ENCODE measurements around the gene ANKRD11.

The ANKRD11 gene

DNA sequence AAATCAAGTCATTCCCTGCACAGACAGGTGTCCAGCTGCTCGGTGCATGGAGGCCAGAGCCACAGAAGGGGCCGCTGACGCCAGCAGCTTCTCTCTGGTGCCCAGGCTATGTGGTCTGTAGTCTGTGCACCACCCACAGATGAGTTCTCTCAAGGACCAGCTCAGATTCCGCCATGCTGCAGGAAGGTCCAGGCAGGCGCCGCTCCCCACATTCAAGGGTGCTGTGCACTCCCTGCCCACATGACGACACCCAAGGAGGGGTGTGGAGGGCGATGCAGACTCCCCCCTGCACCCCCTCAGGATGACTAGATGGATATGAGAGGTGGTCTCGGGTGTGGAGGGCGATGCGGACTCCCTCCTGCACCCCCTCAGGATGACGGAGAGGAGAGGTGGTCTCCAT, 119.0 kb downstream of the ANKRD11 start:
- Histone ChIP-seq H3K9me3 (ENCODE audit: control insufficient read depth, low read length) (no peaks in the 10 kb centered on the region), H3K27ac (ENCODE audit: insufficient read depth, low read length, poor library complexity, severe bottlenecking) (no peak overlapping the region), H3K4me1 (ENCODE audit: control insufficient read depth, insufficient read depth, low read length, poor library complexity, severe bottlenecking) (peaks cover 17% of the 10 kb centered on the region), H3K36me3 (ENCODE audit: control insufficient read depth, insufficient read depth, low read length) (peaks cover 28% of the 10 kb centered on the region), H3K4me3 (ENCODE audit: insufficient read depth, low read depth, low read length, poor library complexity, severe bottlenecking) (no peak overlapping the region), H3K27me3 (replicated peaks; ENCODE audit: control insufficient read depth, insufficient read depth, low read length, poor library complexity, severe bottlenecking) (no peaks in the 10 kb centered on the region)
- no peak for DNase-seq

DNA sequence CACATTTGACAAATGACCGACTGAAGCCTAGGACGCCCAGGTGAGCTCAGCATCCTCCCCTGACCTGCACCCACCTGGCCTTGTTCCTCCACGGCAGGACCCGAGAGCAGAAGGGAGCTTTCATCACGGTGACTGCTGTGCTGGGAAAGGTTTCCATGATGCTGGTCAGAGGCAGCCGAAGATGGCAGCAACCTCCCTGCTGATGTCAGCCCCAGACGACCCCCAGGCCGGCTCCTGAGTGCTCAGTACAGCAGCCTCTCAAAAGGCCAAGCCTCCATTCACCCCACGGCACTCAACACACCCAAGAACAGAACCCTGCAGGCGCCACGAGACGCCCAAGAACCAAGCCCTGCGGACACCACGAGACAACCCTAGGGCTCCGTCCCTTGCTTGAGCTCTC, 119.8 kb downstream of the ANKRD11 start:
- Histone ChIP-seq H3K4me1 (ENCODE audit: control insufficient read depth, insufficient read depth, low read length, poor library complexity, severe bottlenecking) (peaks cover 17% of the 10 kb centered on the region), H3K27ac (ENCODE audit: insufficient read depth, low read length, poor library complexity, severe bottlenecking) (no peak overlapping the region)
- DNase-seq = no peak

DNA sequence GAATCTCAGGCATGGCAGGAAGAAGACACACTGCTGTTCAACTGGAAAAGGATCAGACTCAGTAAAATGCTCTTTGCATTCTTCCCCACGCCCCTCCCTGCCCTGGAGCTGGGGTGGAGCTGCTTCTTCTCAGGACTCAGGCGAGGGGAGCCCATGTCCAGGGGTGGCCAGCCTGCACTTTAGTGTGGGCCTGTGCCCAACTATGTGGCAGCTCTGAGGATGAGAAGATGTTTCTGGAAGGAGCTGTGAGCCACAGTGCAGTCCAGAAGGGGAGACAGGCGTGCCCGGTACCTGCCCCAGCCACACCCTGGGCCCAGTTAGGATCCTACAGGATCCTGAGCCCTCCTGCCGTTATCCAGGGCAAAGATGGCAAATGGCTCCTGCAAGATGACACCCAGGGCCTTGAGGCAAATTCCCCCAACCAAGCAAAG, 120.3 kb downstream of the ANKRD11 start:
- Histone ChIP-seq H3K27ac (ENCODE audit: insufficient read depth, low read length, poor library complexity, severe bottlenecking) (no peak overlapping the region), H3K4me1 (ENCODE audit: control insufficient read depth, insufficient read depth, low read length, poor library complexity, severe bottlenecking) (peaks cover 20% of the 10 kb centered on the region)
- no peak for DNase-seq

More for the DNA sequence above, 119.8 kb downstream of the ANKRD11 start:
- Histone ChIP-seq H3K4me3 (ENCODE audit: insufficient read depth, low read depth, low read length, poor library complexity, severe bottlenecking) (no peak overlapping the region), H3K36me3 (ENCODE audit: control insufficient read depth, insufficient read depth, low read length) (peaks cover 28% of the 10 kb centered on the region), H3K27me3 (replicated peaks; ENCODE audit: control insufficient read depth, insufficient read depth, low read length, poor library complexity, severe bottlenecking) (no peaks in the 10 kb centered on the region), H3K9me3 (ENCODE audit: control insufficient read depth, low read length) (no peaks in the 10 kb centered on the region)

DNA sequence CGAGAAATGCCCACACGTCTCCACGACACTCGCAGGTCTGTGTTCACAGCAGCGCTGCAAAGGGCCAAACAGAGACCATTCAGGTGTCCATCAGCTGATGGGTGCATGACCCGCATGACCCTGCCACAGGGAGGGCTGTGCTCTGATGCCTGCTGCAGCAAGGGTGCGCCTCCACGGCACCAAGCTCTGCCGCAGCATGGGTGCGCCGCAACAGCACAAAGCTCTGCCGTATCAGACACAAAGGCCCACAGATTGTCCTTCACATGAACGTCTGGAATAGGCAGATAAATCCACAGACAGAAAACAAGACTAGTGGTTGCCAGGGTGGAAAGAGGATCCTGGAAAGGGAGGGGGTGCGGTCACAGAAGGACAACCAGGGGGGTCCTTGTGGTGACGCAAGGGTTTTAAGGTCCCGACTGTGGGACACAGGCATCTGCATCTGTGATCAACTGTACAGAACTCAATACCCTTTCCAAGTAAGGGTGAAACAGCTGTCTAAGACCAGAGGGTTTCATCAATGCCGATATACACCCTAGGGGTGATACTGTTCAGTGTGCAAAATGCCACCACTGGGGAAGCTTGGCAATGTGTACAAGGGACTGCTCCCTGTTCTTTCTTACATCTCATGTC, 121.0 kb downstream of the ANKRD11 start:
- H3K27me3 ChIP-seq (replicated peaks; ENCODE audit: control insufficient read depth, insufficient read depth, low read length, poor library complexity, severe bottlenecking) = no peaks in the 10 kb centered on the region
- H3K36me3 ChIP-seq (ENCODE audit: control insufficient read depth, insufficient read depth, low read length) = peaks cover 28% of the 10 kb centered on the region
- peaks cover 27% of the 10 kb centered on the region for H3K4me1 ChIP-seq (ENCODE audit: control insufficient read depth, insufficient read depth, low read length, poor library complexity, severe bottlenecking)
- DNase-seq = no peak
- no peaks in the 10 kb centered on the region for H3K9me3 ChIP-seq (ENCODE audit: control insufficient read depth, low read length)
- no peak overlapping the region for H3K27ac ChIP-seq (ENCODE audit: insufficient read depth, low read length, poor library complexity, severe bottlenecking)
- no peak overlapping the region for H3K4me3 ChIP-seq (ENCODE audit: insufficient read depth, low read depth, low read length, poor library complexity, severe bottlenecking)

More for the DNA sequence above, 120.3 kb downstream of the ANKRD11 start:
- H3K4me3 ChIP-seq (ENCODE audit: insufficient read depth, low read depth, low read length, poor library complexity, severe bottlenecking) = no peak overlapping the region
- no peaks in the 10 kb centered on the region for H3K9me3 ChIP-seq (ENCODE audit: control insufficient read depth, low read length)
- no peaks in the 10 kb centered on the region for H3K27me3 ChIP-seq (replicated peaks; ENCODE audit: control insufficient read depth, insufficient read depth, low read length, poor library complexity, severe bottlenecking)
- H3K36me3 ChIP-seq (ENCODE audit: control insufficient read depth, insufficient read depth, low read length) = peaks cover 28% of the 10 kb centered on the region

DNA sequence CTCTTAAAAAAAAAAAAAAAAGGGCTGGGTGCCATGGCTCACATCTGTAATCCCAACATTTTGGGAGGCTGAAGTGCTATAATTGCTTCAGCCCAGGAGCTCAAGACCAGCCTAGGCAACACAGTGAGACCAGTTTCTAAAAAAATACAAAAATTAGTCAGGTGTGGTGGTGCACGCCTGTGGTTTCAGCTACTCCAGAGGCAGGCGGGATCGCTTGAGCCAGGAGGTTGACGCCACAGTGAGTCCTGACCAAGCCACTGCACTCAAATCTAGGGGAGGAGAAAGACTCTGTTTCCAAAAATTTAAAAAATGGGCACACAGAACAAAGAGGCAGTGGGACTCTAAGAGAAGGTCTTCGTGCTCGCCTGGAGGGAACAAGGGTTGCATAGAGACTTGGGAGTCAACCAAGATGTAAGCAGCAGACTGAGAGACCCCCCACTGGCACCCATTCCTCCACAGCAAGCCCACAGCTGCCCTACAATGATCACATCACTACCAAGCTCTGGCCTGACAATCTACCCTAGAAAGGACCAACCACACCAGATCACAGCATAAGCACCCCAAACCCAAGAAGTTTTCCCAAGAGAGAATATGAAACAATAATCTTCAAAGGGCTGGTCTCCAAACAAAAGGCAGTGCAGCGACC, 121.6 kb downstream of the ANKRD11 start:
- no peak overlapping the region for H3K4me3 ChIP-seq (ENCODE audit: insufficient read depth, low read depth, low read length, poor library complexity, severe bottlenecking)
- peaks cover 28% of the 10 kb centered on the region for H3K36me3 ChIP-seq (ENCODE audit: control insufficient read depth, insufficient read depth, low read length)
- no peak overlapping the region for H3K27ac ChIP-seq (ENCODE audit: insufficient read depth, low read length, poor library complexity, severe bottlenecking)
- H3K9me3 ChIP-seq (ENCODE audit: control insufficient read depth, low read length) = no peaks in the 10 kb centered on the region
- H3K4me1 ChIP-seq (ENCODE audit: control insufficient read depth, insufficient read depth, low read length, poor library complexity, severe bottlenecking) = peaks cover 33% of the 10 kb centered on the region
- no peak for DNase-seq
- H3K27me3 ChIP-seq (replicated peaks; ENCODE audit: control insufficient read depth, insufficient read depth, low read length, poor library complexity, severe bottlenecking) = no peaks in the 10 kb centered on the region

DNA sequence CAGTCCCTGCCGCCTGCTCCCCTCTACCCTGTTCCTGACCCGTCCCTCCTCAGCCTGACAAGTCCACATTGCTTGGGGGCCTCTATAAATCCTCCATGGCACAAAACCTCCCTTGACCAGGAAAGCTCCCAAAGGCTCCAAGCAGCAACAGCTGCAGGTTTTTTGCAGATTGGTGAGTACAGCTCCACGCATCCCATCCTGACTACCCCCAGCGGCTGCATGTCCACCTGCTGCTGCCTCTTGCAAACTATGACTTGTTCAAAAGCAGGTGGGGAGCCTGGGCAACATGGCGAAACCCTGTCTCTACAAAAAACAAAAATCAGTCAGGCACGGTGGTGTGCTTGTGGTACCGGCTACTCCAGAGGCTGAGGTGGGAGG, 122.8 kb downstream of the ANKRD11 start:
- Histone ChIP-seq H3K27me3 (replicated peaks; ENCODE audit: control insufficient read depth, insufficient read depth, low read length, poor library complexity, severe bottlenecking) (no peaks in the 10 kb centered on the region), H3K4me1 (ENCODE audit: control insufficient read depth, insufficient read depth, low read length, poor library complexity, severe bottlenecking) (peaks cover 38% of the 10 kb centered on the region), H3K27ac (ENCODE audit: insufficient read depth, low read length, poor library complexity, severe bottlenecking) (no peak overlapping the region), H3K9me3 (ENCODE audit: control insufficient read depth, low read length) (no peaks in the 10 kb centered on the region), H3K36me3 (ENCODE audit: control insufficient read depth, insufficient read depth, low read length) (peaks cover 18% of the 10 kb centered on the region), H3K4me3 (ENCODE audit: insufficient read depth, low read depth, low read length, poor library complexity, severe bottlenecking) (no peak overlapping the region)
- DNase-seq = no peak

DNA sequence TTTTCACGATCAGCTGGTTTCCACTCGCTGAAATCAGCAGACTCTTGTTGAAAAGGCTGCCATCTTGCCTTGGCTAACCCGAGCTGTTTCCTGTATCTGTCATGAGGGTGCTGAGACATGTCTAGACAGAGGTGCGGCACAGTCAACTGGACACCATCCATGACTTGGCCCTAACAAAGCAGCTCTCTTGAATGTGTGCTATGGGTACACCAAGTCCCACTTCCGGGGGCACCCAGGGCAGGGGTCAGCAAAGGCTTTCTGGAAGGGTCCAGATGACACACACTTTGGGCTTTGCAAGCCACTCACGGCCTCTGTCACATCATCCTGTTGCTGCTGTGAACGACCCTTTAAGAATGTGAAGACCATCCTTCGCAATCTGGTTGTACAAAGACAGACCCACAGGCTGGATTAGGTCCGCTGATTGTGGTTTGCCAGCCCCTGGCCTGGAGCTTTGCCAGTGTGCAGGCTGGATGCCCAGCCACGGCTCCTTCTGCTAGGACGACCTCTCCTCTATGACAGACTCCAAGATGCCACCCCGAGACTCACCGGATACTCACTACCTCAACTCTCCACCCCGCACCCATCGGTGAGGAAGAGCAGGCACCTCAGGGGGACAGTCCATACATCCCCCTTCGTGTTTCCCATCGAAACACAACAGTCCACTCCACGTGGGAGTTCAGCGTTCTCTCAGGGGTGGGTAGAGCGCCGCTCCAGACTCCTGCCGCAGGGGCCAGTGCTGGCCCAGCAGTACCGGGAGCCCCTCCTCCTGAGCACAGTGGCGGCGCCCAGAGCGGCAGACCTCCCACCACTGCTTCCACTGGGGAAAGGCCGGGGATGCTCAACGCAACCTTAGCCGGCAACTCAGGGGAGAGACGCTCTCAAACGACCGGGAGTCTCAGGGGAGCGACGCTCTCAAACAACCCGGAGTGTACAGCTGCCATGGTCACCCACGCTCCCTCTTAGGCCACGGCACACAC, 123.5 kb downstream of the ANKRD11 start:
- H3K27me3 ChIP-seq (replicated peaks; ENCODE audit: control insufficient read depth, insufficient read depth, low read length, poor library complexity, severe bottlenecking) = no peaks in the 10 kb centered on the region
- H3K27ac ChIP-seq (ENCODE audit: insufficient read depth, low read length, poor library complexity, severe bottlenecking) = no peak overlapping the region
- no peaks in the 10 kb centered on the region for H3K9me3 ChIP-seq (ENCODE audit: control insufficient read depth, low read length)
- peaks cover 44% of the 10 kb centered on the region for H3K4me1 ChIP-seq (ENCODE audit: control insufficient read depth, insufficient read depth, low read length, poor library complexity, severe bottlenecking)
- H3K4me3 ChIP-seq (ENCODE audit: insufficient read depth, low read depth, low read length, poor library complexity, severe bottlenecking) = no peak overlapping the region
- DNase-seq = no peak
- peaks cover 17% of the 10 kb centered on the region for H3K36me3 ChIP-seq (ENCODE audit: control insufficient read depth, insufficient read depth, low read length)

DNA sequence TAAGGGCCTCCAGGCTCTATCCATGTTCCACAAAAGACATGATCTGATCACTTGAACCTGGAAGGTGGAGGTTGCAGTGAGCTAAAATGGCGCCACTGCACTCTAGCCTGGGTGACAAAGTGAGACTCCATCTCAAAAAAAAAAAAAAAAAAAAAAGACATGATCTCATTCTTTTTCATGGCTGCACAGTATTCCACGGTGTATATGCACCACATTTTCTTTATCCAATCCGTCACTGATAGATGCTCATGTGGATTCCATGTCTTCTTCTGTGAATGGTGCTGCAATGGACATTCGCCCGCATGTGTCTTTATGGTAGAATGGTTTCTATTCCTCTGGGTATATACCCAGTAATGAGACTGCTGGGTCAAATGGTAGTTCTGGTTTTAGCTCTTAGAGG, 124.4 kb downstream of the ANKRD11 start:
- Histone ChIP-seq H3K36me3 (ENCODE audit: control insufficient read depth, insufficient read depth, low read length) (peaks cover 11% of the 10 kb centered on the region), H3K27me3 (replicated peaks; ENCODE audit: control insufficient read depth, insufficient read depth, low read length, poor library complexity, severe bottlenecking) (no peaks in the 10 kb centered on the region), H3K9me3 (ENCODE audit: control insufficient read depth, low read length) (no peaks in the 10 kb centered on the region), H3K4me1 (ENCODE audit: control insufficient read depth, insufficient read depth, low read length, poor library complexity, severe bottlenecking) (peaks cover 49% of the 10 kb centered on the region), H3K27ac (ENCODE audit: insufficient read depth, low read length, poor library complexity, severe bottlenecking) (no peak overlapping the region), H3K4me3 (ENCODE audit: insufficient read depth, low read depth, low read length, poor library complexity, severe bottlenecking) (no peak overlapping the region)
- no peak for DNase-seq

DNA sequence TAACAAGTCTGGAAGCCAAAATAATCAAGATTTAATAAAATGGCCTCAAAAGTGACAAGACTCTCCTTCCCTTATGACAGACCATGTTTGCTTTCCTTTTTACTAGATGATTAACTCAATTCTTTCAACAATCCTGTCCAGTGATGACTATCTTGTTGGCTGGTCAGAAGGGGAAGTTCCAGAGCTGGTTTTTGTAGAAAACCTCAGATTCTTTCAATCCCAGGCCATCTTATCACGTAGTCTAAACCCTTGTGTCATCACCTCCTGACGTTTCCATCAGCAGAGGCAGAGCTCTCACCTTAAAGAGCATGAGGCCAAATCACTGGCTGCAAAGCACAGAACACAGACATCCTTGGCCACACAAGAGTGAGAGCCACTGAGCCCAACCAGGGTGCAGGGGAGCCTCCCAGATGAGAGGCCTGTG, 125.3 kb downstream of the ANKRD11 start:
- Histone ChIP-seq H3K9me3 (ENCODE audit: control insufficient read depth, low read length) (no peaks in the 10 kb centered on the region), H3K4me3 (ENCODE audit: insufficient read depth, low read depth, low read length, poor library complexity, severe bottlenecking) (no peak overlapping the region), H3K27ac (ENCODE audit: insufficient read depth, low read length, poor library complexity, severe bottlenecking) (no peak overlapping the region), H3K36me3 (ENCODE audit: control insufficient read depth, insufficient read depth, low read length) (peaks cover 2% of the 10 kb centered on the region), H3K27me3 (replicated peaks; ENCODE audit: control insufficient read depth, insufficient read depth, low read length, poor library complexity, severe bottlenecking) (no peaks in the 10 kb centered on the region), H3K4me1 (ENCODE audit: control insufficient read depth, insufficient read depth, low read length, poor library complexity, severe bottlenecking) (peaks cover 58% of the 10 kb centered on the region)
- no peak for DNase-seq

DNA sequence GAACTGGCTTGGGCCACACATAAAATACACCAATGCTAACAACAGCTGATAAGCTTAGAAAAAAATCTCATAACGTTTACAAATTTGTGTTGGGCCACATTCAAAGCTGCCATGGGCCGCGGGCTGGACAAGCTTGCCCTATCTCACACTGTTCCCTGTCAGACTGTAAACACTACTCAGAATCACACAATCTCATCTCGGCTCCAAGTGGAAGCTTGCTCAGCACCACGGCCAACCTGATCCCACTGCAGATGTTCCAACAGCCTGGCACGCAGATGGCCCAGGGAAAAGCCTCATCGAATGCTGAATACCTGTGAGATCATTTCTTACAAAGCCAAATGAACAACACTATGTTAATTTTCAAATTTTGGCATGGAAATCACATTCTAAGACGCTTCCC, 125.8 kb downstream of the ANKRD11 start:
- DNase-seq = no peak
- no peak overlapping the region for H3K4me3 ChIP-seq (ENCODE audit: insufficient read depth, low read depth, low read length, poor library complexity, severe bottlenecking)
- H3K36me3 ChIP-seq (ENCODE audit: control insufficient read depth, insufficient read depth, low read length) = no peaks in the 10 kb centered on the region
- H3K9me3 ChIP-seq (ENCODE audit: control insufficient read depth, low read length) = no peaks in the 10 kb centered on the region
- peaks cover 58% of the 10 kb centered on the region for H3K4me1 ChIP-seq (ENCODE audit: control insufficient read depth, insufficient read depth, low read length, poor library complexity, severe bottlenecking)
- peak overlapping the region; percentile 4 for H3K27ac ChIP-seq (ENCODE audit: insufficient read depth, low read length, poor library complexity, severe bottlenecking)
- H3K27me3 ChIP-seq (replicated peaks; ENCODE audit: control insufficient read depth, insufficient read depth, low read length, poor library complexity, severe bottlenecking) = no peaks in the 10 kb centered on the region

Measured in effector memory CD4-positive, alpha-beta T cell (primary cell).